ENCODE data around the gene PLCB4.

GRCh38 chr20:9179867-9180266 is 111.0 kb downstream of the PLCB4 start:
- no peak for TF ChIP-seq CTCF (IDR thresholded peaks at IDR 0.05)
- no peak for TF ChIP-seq POLR2A (IDR thresholded peaks at IDR 0.05)

Measured in testis (tissue), 2 donors.